ENCODE results near the gene KIF16B. TPM values are rescaled to one million over a fixed set of nuclear protein-coding genes. Genes with fewer than 3 reads are reported as not detected.

KIF16B gene
- total and polyA plus RNA-seq, 9 of the 15 experiments (the other 6 are each of a cell fraction or from before 2014, with no cell fraction given) = 1.00 to 10.6 (median 8.5) TPM

DNA sequence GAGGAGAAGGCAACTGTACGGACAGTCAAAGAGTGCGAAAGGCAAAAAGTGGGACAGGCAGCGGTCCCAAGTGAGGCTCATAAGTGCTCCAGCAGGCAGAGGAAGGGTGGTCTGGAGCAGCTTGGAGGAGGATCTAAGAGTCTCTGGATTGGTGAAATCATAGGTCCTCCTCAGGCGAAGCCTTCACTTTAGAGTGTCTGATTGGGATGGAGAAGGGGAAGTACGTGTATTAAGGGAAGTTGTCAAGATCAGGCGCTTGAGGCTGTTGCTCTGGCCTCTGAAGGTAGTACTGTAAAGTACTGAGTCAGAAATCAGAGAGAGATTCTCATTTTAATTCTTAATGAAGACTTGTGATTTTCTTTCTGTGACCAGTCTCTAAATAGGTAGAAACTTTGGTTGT, 185.6 kb downstream of the KIF16B start (continued):
- TF ChIP-seq, protein P1, sequence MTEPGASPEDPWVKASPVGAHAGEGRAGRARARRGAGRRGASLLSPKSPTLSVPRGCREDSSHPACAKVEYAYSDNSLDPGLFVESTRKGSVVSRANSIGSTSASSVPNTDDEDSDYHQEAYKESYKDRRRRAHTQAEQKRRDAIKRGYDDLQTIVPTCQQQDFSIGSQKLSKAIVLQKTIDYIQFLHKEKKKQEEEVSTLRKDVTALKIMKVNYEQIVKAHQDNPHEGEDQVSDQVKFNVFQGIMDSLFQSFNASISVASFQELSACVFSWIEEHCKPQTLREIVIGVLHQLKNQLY (CRISPR knock-in tag; conservative IDR thresholded peaks at IDR 0.05) = no peak
- no peak for TF ChIP-seq CEBPG (CRISPR knock-in tag; IDR thresholded peaks at IDR 0.05)
- TF ChIP-seq CEBPG (tag; conservative IDR thresholded peaks at IDR 0.05 in 1 of 2, IDR thresholded peaks at IDR 0.05 in 1 of 2) = no peak

DNA sequence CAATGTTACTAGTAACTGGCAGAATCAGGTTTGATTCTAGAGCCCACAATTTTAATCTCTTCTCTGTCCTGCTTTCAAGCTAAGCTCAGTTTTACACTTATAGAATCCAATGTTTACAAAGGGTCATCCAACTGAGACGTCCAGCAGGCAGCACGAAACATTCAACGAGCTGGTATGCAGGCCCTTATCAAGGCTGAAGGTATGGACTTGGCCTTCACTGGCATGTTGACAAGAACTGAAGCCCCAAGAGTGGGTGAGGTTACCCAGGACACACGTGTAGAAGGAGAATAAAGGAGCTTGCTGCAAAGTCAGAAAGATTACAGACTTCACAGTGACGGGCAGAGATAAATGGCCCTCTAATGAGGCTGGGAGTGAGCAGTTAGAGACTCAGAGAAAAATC, 187.4 kb downstream of the KIF16B start:
- in situ Hi-C loops (cut with MboI) (no loop called here), intact Hi-C loops (cut with micrococcal nuclease) (no loop called here)
- no peak overlapping the region for H3K9ac ChIP-seq (ENCODE audit: insufficient read depth in 1 of 2, low read depth in 2 of 2, low read length in 2 of 2)
- POLR2A ChIA-PET = interaction anchor here (0.9 kb wide), 1 partner anchor 10 kb away, joined by 3 read pairs; no protein-coding TSS in a partner anchor
- H3K9me3 ChIP-seq (replicated peaks; ENCODE audit: control insufficient read depth, insufficient read depth, low read depth, low read length) = no peaks in the 10 kb centered on the region
- CTCF ChIA-PET (ENCODE audit: low intra/inter-chr PET ratio) = no interaction called here
- WGBS (ENCODE audit: insufficient coverage, low coverage, missing lambda C conversion rate) = 40% methylated on average over 3 of the region's 5 CpGs
- no peak overlapping the region for H3K27ac ChIP-seq (ENCODE audit: extremely low read depth, low read depth, low read length)
- no peak overlapping the region for H2AFZ ChIP-seq (ENCODE audit: low read depth, low read length)
- H3K4me2 ChIP-seq (ENCODE audit: insufficient read depth, low read length) = no peak overlapping the region
- no peaks in the 10 kb centered on the region for H3K79me2 ChIP-seq (ENCODE audit: control insufficient read depth, insufficient read depth, low read length)
- no peaks in the 10 kb centered on the region for H3K9me1 ChIP-seq (ENCODE audit: control insufficient read depth, insufficient read depth, low read length)
- FAIRE-seq (no peak), DNase-seq (ENCODE audit: extremely low read depth in 1 of 4, low spot score in 3 of 4) (no peak), ATAC-seq (no peak)
- no peaks in the 10 kb centered on the region for H3K4me1 ChIP-seq (replicated peaks in 1 of 2; ENCODE audit: control insufficient read depth in 2 of 2, insufficient read depth in 2 of 2, low read length in 2 of 2)
- no TSS peak for BruUV-seq (replicated peaks)
- H3K27me3 ChIP-seq (ENCODE audit: control insufficient read depth in 2 of 2, insufficient read depth in 2 of 2, low read length in 2 of 2) = no peaks in the 10 kb centered on the region
- H3K4me3 ChIP-seq = no peak overlapping the region
- no peaks in the 10 kb centered on the region for H3K36me3 ChIP-seq (ENCODE audit: control insufficient read depth, insufficient read depth, low read length)
- no peaks in the 10 kb centered on the region for H4K20me1 ChIP-seq (replicated peaks; ENCODE audit: control insufficient read depth, insufficient read depth, low read length)
- TF ChIP-seq ZNF232 (CRISPR knock-in tag; IDR thresholded peaks at IDR 0.05) (no peak), E4F1 (CRISPR knock-in tag; IDR thresholded peaks at IDR 0.05; ENCODE audit: borderline replicate concordance) (no peak), TBL1XR1 (IDR thresholded peaks at IDR 0.05; ENCODE audit: low read length in 2 of 2) (no peak), ZNF143 (CRISPR knock-in tag; IDR thresholded peaks at IDR 0.05) (no peak), ZNF384 (IDR thresholded peaks at IDR 0.05; ENCODE audit: low read depth, low read length) (no peak), RNF2 (IDR thresholded peaks at IDR 0.05) (no peak), MTA3 (IDR thresholded peaks at IDR 0.05; ENCODE audit: borderline replicate concordance) (no peak), PCBP1 (IDR thresholded peaks at IDR 0.05; ENCODE audit: low read depth, low read length, poor library complexity, severe bottlenecking) (no peak), CREB5 (CRISPR knock-in tag; IDR thresholded peaks at IDR 0.05) (no peak), RB1 (IDR thresholded peaks at IDR 0.05; ENCODE audit: low read depth) (no peak), ZNF766 (CRISPR knock-in tag; conservative IDR thresholded peaks at IDR 0.05) (no peak), ZNF830 (CRISPR knock-in tag; IDR thresholded peaks at IDR 0.05) (no peak)
- TF ChIP-seq, protein P2, sequence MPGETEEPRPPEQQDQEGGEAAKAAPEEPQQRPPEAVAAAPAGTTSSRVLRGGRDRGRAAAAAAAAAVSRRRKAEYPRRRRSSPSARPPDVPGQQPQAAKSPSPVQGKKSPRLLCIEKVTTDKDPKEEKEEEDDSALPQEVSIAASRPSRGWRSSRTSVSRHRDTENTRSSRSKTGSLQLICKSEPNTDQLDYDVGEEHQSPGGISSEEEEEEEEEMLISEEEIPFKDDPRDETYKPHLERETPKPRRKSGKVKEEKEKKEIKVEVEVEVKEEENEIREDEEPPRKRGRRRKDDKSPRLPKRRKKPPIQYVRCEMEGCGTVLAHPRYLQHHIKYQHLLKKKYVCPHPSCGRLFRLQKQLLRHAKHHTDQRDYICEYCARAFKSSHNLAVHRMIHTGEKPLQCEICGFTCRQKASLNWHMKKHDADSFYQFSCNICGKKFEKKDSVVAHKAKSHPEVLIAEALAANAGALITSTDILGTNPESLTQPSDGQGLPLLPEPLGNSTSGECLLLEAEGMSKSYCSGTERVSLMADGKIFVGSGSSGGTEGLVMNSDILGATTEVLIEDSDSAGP (CRISPR knock-in tag; IDR thresholded peaks at IDR 0.05) = no peak
